ENCODE results near the gene IMMP2L.
"Not testable (repeated sequence)": the region's sequence is repeated elsewhere in the genome, so short reads cannot be mapped to it uniquely, and the experiment has no call there.

Gene IMMP2L

DNA sequence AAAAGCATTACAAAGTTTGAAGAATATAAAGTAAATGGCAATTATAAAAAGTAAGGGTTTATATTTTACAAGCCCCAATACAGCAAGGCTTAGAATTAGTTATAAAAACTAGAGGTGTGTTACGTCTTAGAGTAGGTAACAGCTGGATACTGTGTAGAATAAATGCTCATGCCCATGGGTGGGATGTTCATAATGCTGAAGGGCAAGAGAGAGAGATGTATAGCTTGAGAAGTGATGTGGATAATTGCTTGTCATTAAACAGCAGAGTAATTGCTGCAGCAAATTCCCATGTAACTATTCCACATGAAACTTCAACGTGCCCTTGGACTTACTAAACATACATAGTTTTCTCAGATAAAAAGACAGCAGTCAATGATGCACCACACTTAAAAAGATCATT lies 233.8 kb downstream of the IMMP2L start:
- DNase-seq, result no peak

DNA sequence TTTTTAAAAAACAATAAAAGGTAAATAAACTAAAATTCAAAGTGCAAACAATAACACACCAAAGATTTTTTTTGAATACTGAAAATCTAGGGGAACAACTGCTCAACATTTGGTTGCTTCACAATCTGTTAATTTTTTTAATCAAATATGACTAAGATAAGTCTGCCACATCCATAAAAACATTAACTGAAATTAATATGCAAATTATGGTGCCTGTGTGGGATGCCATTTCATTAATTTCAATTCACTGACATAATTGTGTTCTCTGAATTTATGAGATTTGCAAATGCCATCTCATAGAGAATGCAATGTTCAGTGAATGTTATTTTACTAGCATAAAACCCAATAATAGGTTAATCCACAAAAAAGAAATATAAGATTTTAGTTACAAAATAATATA lies 237.5 kb downstream of the IMMP2L start:
- no peak for DNase-seq

- no peak for DNase-seq
These were observed 238.1 kb downstream of the IMMP2L start for GRCh38 chr7:111324228-111324627.

GRCh38 chr7:111323670-111324069 lies 238.6 kb downstream of the IMMP2L start:
- DNase-seq, result not testable (repeated sequence)

GRCh38 chr7:111320133-111320532 lies 242.2 kb downstream of the IMMP2L start:
- DNase-seq, result no peak

GRCh38 chr7:111312966-111313365 lies 249.3 kb downstream of the IMMP2L start:
- no peak for DNase-seq

- DNase-seq, result no peak
These were observed 253.6 kb downstream of the IMMP2L start for GRCh38 chr7:111308691-111309090.

DNA sequence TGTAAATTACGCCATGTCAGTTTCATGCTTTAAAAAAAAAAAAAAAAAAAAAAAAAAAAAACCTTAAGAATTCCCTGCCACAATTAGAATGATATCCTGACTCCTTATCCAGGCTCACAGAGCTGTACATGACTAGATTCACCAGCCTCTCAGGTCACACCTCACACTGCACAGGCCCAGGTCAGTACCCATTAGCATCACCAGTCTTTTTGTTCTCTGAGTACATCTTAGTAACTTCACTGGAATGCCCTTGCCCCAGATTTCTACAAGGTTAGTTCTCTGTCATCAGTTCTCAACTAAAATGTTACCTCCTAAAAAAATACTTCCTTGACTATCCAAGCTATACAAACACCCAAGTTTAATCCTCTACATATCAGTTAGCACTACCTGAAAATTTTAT lies 260.4 kb downstream of the IMMP2L start:
- DNase-seq, result no peak

DNA sequence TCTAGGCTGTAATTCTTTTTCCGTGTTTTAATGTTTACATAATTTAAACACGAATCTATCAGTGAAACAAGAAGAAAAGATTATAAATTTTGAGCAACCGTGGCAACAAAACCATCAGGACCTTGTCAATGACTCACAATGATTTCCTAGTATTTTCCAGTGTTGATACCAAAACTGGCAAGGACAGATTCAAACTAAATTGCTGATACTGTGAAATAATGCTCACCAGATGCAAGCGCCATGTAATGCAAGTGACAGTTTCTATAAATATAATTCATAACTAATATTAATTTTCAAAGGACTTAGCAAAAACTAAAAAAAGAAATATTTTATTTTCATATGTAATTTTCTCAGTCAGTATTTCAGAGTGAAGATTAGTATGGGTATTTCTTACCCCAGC lies 267.8 kb downstream of the IMMP2L start:
- no peak for DNase-seq

DNA sequence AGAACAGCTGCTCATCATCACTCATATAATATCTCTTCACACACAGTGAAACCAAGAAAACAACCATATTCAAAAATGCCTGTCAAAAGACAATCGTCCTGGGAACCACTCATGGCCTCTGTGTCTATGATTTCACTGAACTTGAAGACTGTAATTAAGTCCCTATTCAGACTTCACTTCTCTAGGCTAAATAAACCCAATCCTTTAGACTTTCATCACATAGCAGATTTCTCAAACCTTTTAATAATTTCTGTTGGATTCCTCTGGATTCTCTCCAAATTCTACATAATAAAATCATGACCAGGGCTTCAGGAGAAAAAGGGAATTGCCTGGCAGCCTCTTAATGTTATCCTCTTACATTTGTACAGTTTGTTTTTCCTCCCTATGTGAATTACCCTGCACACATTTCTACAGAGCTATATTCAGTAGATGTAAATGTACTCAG lies 270.2 kb downstream of the IMMP2L start:
- no peak for DNase-seq

- no peak for DNase-seq
These were observed 271.3 kb downstream of the IMMP2L start for GRCh38 chr7:111290982-111291381.

DNA sequence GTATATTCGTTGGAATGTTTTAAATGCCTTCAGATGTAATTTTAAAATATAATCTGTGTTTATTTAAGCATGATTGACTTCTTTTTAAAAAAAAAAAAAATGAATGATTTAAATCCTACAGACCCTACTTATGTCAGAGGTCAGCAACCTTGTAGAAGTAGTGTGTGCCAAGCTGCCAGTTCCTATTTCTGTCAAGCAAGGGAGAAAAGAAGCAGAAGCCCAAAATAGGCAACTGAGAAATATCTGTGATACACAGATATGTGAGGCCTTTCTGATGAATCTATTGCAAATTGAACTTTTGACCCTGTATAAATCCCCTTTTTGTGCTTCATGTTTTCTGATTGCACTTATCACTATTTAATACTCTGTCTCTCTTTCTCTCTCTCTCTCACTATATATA lies 271.9 kb downstream of the IMMP2L start:
- DNase-seq, result no peak

DNA sequence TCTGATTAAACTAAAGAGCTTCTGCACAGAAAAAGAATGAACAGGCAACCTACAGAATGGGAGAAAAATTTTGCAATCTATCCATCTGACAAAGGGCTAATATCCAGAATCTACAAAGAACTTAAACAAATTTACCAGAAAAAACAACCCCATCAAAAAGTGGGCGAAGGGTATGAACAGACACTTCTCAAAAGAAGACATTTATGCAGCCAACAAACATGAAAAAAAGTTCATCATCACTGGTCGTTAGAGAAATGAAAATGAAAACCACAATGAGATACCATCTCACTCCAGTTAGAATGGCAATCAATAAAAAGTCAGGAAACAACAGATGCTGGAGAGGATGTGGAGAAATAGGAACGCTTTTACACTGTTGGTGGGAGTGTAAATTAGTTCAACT lies 273.9 kb downstream of the IMMP2L start:
- not testable (repeated sequence) for DNase-seq

- DNase-seq, result no peak
These were observed 279.7 kb downstream of the IMMP2L start for GRCh38 chr7:111282626-111283025.

GRCh38 chr7:111274857-111275256 lies 287.4 kb downstream of the IMMP2L start:
- no peak for DNase-seq

DNA sequence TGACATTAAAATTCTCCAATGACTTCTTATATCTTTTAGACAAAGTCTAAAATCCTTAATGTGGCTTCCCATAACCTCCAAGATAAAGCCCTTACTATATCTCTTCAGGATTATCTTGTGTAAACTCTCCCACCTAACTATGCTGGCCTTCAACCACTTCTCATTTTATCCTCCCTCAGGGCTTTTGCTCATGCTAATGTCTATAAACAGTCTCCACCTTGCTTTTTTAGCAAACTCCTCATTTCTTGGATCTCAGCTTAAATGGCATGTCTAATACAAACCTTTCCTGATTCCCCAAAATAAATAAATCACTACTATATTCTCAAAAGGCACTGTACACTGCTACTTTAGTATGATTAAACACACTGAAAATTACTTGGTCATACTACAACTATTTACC lies 290.2 kb downstream of the IMMP2L start:
- no peak for DNase-seq

- not testable (repeated sequence) for DNase-seq
These were observed 291.5 kb downstream of the IMMP2L start for GRCh38 chr7:111270794-111271193.

DNA sequence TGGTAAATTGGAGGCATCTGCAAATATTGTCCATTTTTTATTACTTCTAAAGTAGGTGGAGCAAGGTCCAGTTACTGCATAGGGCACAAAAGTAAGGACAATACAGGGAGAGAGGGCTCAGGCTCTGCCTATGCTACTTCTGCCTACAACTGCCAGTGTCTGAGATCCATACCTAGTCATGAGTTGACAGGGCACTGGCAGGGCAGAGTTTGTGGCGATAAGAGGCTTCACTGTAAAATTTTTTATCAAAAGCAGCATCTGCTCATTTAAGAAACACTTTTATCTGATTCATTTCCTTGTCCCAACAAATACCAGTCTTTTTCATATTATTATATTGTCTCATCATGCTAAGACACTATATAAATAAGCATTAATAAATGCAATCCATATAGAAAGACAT lies 293.4 kb downstream of the IMMP2L start:
- DNase-seq, result no peak

DNA sequence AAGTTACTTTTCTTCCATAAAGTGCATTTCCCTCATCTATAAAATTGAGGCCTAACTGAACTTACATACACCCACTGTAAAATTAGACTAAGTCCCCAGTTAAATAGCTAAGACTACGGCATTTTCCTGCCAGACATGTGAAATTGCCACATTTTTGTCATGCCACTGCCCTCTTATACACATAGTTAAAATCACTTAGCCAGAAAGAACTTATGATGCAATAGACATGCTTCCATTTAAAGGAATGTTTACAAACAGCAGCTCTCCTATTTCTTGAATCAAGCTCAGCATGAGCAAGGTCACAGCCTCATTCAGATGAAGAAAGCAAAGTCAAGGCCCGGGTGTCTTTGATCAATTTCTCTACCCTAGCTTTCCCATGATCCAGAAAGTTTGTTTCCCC lies 295.7 kb downstream of the IMMP2L start:
- DNase-seq, result no peak

GRCh38 chr7:111265394-111265793 lies 296.9 kb downstream of the IMMP2L start:
- DNase-seq, result no peak

GRCh38 chr7:111264981-111265380 lies 297.3 kb downstream of the IMMP2L start:
- no peak for DNase-seq

GRCh38 chr7:111264111-111264868 lies 298.0 kb downstream of the IMMP2L start:
- no peak for DNase-seq

DNA sequence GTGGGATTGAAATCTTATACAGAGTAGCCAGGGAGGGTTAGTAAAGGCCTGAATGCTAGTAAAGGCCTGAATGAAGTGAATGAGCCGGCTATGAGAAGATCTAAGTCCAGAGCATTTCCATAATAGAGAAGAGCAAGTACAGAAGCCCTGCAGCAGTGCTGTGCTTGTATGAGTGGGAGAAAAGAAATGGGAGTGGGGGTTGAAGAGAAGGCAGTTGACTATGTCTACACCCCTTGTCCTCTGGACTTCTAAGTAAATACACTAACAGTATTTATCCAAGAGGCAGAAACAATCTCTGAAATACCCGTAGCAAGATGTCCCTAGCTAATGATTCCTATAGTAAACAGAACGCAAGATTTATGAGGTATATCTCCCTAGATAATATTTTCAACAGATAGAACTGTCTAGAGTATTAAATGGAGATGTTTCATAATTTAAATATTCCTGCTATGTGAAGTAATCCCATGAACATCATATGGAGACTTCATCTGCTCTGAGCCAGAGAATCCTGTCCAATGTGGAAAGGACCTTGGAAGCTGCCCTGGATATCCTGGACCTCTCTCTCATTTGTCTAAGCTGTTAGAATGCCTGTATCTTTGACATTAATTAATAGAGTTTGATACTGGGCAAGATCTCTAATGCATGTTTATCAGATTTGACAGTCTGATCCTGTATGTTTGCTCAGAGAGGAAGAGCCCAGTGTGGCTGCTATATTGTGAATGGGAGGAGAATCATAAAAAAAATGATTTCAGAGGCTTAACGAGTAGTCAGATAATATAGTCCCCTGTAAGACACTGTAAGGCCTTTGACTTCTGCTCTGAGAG lies 299.8 kb downstream of the IMMP2L start:
- DNase-seq, result no peak

- no peak for DNase-seq
These were observed 300.8 kb downstream of the IMMP2L start for GRCh38 chr7:111261496-111261895.

Data from cortex of kidney (tissue), 1 donor.